ENCODE data around the gene TCOF1. TPM values are rescaled to one million over a fixed set of nuclear protein-coding genes. Genes with fewer than 3 reads are reported as not detected.

TCOF1 gene
- total and polyA plus RNA-seq, 2 experiments from 2014 or later = 86.8 to 165 TPM

GRCh38 chr5:150392680-150393079 lies 35.2 kb downstream of the TCOF1 start:
- Mint-ChIP-seq H3K27me3 (ENCODE audit: insufficient read depth, low read depth, poor library complexity) (peaks cover 2% of the 10 kb centered on the region), H3K9me3 (no peaks in the 10 kb centered on the region), H3K4me3 (no peak overlapping the region), H3K36me3 (ENCODE audit: low read depth) (peaks cover 93% of the 10 kb centered on the region), H3K4me1 (no peaks in the 10 kb centered on the region), H3K27ac (no peak overlapping the region)
- Histone ChIP-seq H3K79me2 (replicated peaks; ENCODE audit: insufficient read depth) (no peaks in the 10 kb centered on the region), H3K27me3 (ENCODE audit: insufficient read depth) (no peaks in the 10 kb centered on the region), H3K4me3 (no peak overlapping the region), H4K20me1 (replicated peaks; ENCODE audit: insufficient read depth) (peaks cover 10% of the 10 kb centered on the region), H3K4me2 (no peak overlapping the region), H3K4me1 (ENCODE audit: insufficient read depth) (no peaks in the 10 kb centered on the region), H3K9me2 (ENCODE audit: insufficient read depth) (no peaks in the 10 kb centered on the region), H3K36me3 (ENCODE audit: insufficient read depth) (peaks cover 48% of the 10 kb centered on the region), H3F3A (replicated peaks; ENCODE audit: low read depth) (0 out of 2 replicates have a peak, but pooled peaks cover 2% of the 10 kb centered on the region), H3K27ac (ENCODE audit: low read depth) (no peak overlapping the region), H2AFZ (no peak overlapping the region)
- TF ChIP-seq STAT1 (IDR thresholded peaks at IDR 0.05; ENCODE audit: unreplicated experiment) (no peak), ZNF114 (CRISPR knock-in tag; IDR thresholded peaks at IDR 0.05) (no peak), ZNF331 (CRISPR knock-in tag; IDR thresholded peaks at IDR 0.05; ENCODE audit: low read depth) (no peak), EZH2 (IDR thresholded peaks at IDR 0.05; ENCODE audit: low read depth, unreplicated experiment) (no peak), EZH2phosphoT487 (IDR thresholded peaks at IDR 0.05; ENCODE audit: unreplicated experiment) (no peak), CREB1 (CRISPR knock-in tag; IDR thresholded peaks at IDR 0.05; ENCODE audit: low read depth) (no peak), JUNB (IDR thresholded peaks at IDR 0.05; ENCODE audit: unreplicated experiment) (no peak), REST (IDR thresholded peaks at IDR 0.05; ENCODE audit: unreplicated experiment) (no peak), POLR2AphosphoS5 (IDR thresholded peaks at IDR 0.05; ENCODE audit: low read depth) (no peak), ZNF462 (CRISPR knock-in tag; IDR thresholded peaks at IDR 0.05) (no peak), NANOG (IDR thresholded peaks at IDR 0.05; ENCODE audit: borderline replicate concordance) (no peak), ETS1 (IDR thresholded peaks at IDR 0.05) (no peak), CTCF (conservative IDR thresholded peaks at IDR 0.05; ENCODE audit: low read depth in 2 of 2) (no peak)
- no peak for DNase-seq (ENCODE audit: low spot score)
- ATAC-seq = no peak

All from GM23338 (cell line).